IMR-90 (cell line): ENCODE results near the gene PLXNC1. TPM values are rescaled to one million over a fixed set of nuclear protein-coding genes. Genes with fewer than 3 reads are reported as not detected.

Source experiments
- ATAC-seq: fragments of 200-7000 bp; cut with Tn5 transposase; 2 replicates; pipeline ENCODE4 v1.9.1; 2020; ENCODE audit warnings: low read depth, mild to moderate bottlenecking, moderate library complexity
- BruUV-seq: library from RNA; stranded (reverse); fragments of 400-500 nt; replicated peaks from 2 replicates; lab custom pipeline; 2021; lab: Mats Ljungman, UMichigan
- CTCF ChIA-PET: fragments of 300-600 bp; formaldehyde crosslinking; extraction: SDS; loops from one replicate; lab custom pipeline; 2021; ENCODE audit warnings: antibody characterized with exemption; lab: Yijun Ruan, JAX
- POLR2A ChIA-PET: fragments of 300-600 bp; sonication (Branson Sonifier 250); formaldehyde crosslinking; loops from one replicate; lab custom pipeline; 2022; ENCODE audit warnings: antibody characterized with exemption; ENCODE audit not compliant: unreplicated experiment; lab: Charles Lee
- DNase-seq: peaks from one replicate; pipeline ENCODE4 v3.0.0; 2013
- H2AFZ ChIP-seq: replicated peaks from 2 replicates; pipeline ENCODE3; 2013; ENCODE audit warnings: low read length, mild to moderate bottlenecking; ENCODE audit not compliant: poor library complexity
- H2AK5ac ChIP-seq: 2 replicates; pipeline ENCODE4 v1.6.1; 2013; ENCODE audit warnings: low read depth, low read length, inconsistent platforms
- H2AK9ac ChIP-seq: replicated peaks from 2 replicates; pipeline ENCODE3; 2013; ENCODE audit warnings: mild to moderate bottlenecking, low read depth, low read length, moderate library complexity; ENCODE audit not compliant: poor library complexity
- H2BK120ac ChIP-seq: 2 replicates; pipeline ENCODE4 v1.6.1; 2013; ENCODE audit warnings: low read depth, low read length, inconsistent platforms
- H2BK15ac ChIP-seq: 3 replicates; pipeline ENCODE4 v1.6.1; 2013; ENCODE audit warnings: low read depth, low read length, inconsistent platforms
- H2BK20ac ChIP-seq: 2 replicates; pipeline ENCODE4 v1.6.1; 2013; ENCODE audit warnings: low read depth, mild to moderate bottlenecking, inconsistent platforms, low read length, moderate library complexity
- H2BK5ac ChIP-seq: 2 replicates; pipeline ENCODE4 v1.6.1; 2013; ENCODE audit warnings: mild to moderate bottlenecking, low read depth, low read length, inconsistent platforms; ENCODE audit not compliant: poor library complexity, severe bottlenecking
- H3K14ac ChIP-seq: replicated peaks from 2 replicates; pipeline ENCODE4 v1.6.1; 2013; ENCODE audit warnings: low read depth, low read length, inconsistent platforms
- H3K18ac ChIP-seq: 2 replicates; pipeline ENCODE4 v1.6.1; 2013; ENCODE audit warnings: low read depth, low read length, control low read depth
- H3K23ac ChIP-seq: 2 replicates; pipeline ENCODE4 v1.6.1; 2013; ENCODE audit warnings: low read depth, low read length, inconsistent platforms
- H3K27ac ChIP-seq: 2 replicates; pipeline ENCODE4 v1.5.1; 2013; ENCODE audit warnings: mild to moderate bottlenecking, control low read depth, low read length; ENCODE audit not compliant: insufficient read depth
- H3K27me3 ChIP-seq: 2 replicates; pipeline ENCODE4 v1.6.1; 2013; ENCODE audit warnings: low read length; ENCODE audit not compliant: control insufficient read depth, insufficient read depth
- H3K36me3 ChIP-seq: 2 replicates; pipeline ENCODE4 v1.6.1; 2013; ENCODE audit warnings: low read length, mixed read lengths; ENCODE audit not compliant: control insufficient read depth, insufficient read depth
- H3K4ac ChIP-seq: 2 replicates; pipeline ENCODE4 v1.6.1; 2013; ENCODE audit warnings: low read depth, low read length, inconsistent platforms
- H3K4me1 ChIP-seq: 2 replicates; pipeline ENCODE4 v1.6.1; 2013; ENCODE audit warnings: low read length, mixed read lengths; ENCODE audit not compliant: control insufficient read depth, insufficient read depth
- H3K4me2 ChIP-seq: 2 replicates; pipeline ENCODE4 v1.6.1; 2013; ENCODE audit warnings: low read depth, mild to moderate bottlenecking, control low read depth, low read length, moderate library complexity
- H3K4me3 ChIP-seq: 2 replicates; pipeline ENCODE4 v1.5.1; 2013; ENCODE audit warnings: low read depth, mild to moderate bottlenecking, control low read depth, low read length, moderate library complexity; ENCODE audit not compliant: insufficient read depth
- H3K56ac ChIP-seq: 2 replicates; pipeline ENCODE4 v1.6.1; 2013; ENCODE audit warnings: low read length, inconsistent platforms; ENCODE audit not compliant: insufficient read depth; ENCODE audit errors: extremely low read depth
- H3K79me1 ChIP-seq, 2 experiments: 2 replicates each; pipeline ENCODE4 v1.6.1; 2013; ENCODE audit warnings: low read length in 2 of 2, inconsistent platforms in 1 of 2, low read depth in 1 of 2
- H3K9ac ChIP-seq: 2 replicates; pipeline ENCODE4 v1.6.1; 2013; ENCODE audit warnings: low read depth, low read length, control low read depth
- H3K9me1 ChIP-seq: 2 replicates; pipeline ENCODE4 v1.6.1; 2013; ENCODE audit warnings: low read length, inconsistent platforms; ENCODE audit not compliant: insufficient read depth
- H3K9me3 ChIP-seq: 2 replicates; pipeline ENCODE4 v1.6.1; 2013; ENCODE audit warnings: low read length; ENCODE audit not compliant: control insufficient read depth, insufficient read depth
- H4K20me1 ChIP-seq: 2 replicates; pipeline ENCODE4 v1.6.1; 2013; ENCODE audit warnings: low read length, inconsistent platforms; ENCODE audit not compliant: insufficient read depth
- H4K5ac ChIP-seq: 2 replicates; pipeline ENCODE4 v1.6.1; 2013; ENCODE audit warnings: mild to moderate bottlenecking, low read depth, low read length, control low read depth
- H4K8ac ChIP-seq, 2 experiments: 2 replicates each; pipeline ENCODE4 v1.6.1; 2013; ENCODE audit warnings: low read depth in 2 of 2, low read length in 2 of 2, control low read depth in 1 of 2, inconsistent platforms in 1 of 2
- H4K91ac ChIP-seq: 2 replicates; pipeline ENCODE4 v1.6.1; 2013; ENCODE audit warnings: low read depth, low read length, inconsistent platforms; ENCODE audit not compliant: insufficient read depth
- MAFK ChIP-seq: IDR thresholded peaks from 2 replicates; pipeline ENCODE4 v1.6.1; 2012; ENCODE audit warnings: low read depth, low read length, improper control_type of control experiment
- MXI1 ChIP-seq: IDR thresholded peaks from 2 replicates; pipeline ENCODE4 v1.6.1; 2012; ENCODE audit warnings: low read depth, mild to moderate bottlenecking, low read length, moderate library complexity, borderline replicate concordance
- RAD21 ChIP-seq: IDR thresholded peaks from 2 replicates; pipeline ENCODE4 v1.6.1; 2012; ENCODE audit warnings: low read length, improper control_type of control experiment
- WGBS, 2 experiments: methylation state at CpG; one replicate each; pipeline versions ENCODE4 v1.1.5 to v1.1.7; 2013; ENCODE audit warnings: missing lambda C conversion rate in 2 of 2; ENCODE audit not compliant: insufficient read length in 1 of 2; ENCODE audit errors: extremely low coverage in 2 of 2; 5-methylcytosine and 5-hydroxymethylcytosine counted together
- dilution Hi-C: fragments of 300-500 bp; cut with HindIII; formaldehyde crosslinking; loops from one replicate; pipeline ENCODE4 v1.14.3; 2018; ENCODE audit warnings: low sequenced_read_pairs; ENCODE audit not compliant: unreplicated experiment
- in situ Hi-C: fragments of 300-500 bp; cut with MboI; formaldehyde crosslinking; loops from 3 replicates; pipeline ENCODE4 v1.14.3; 2019; ENCODE audit warnings: low sequenced_read_pairs, inconsistent platforms, mixed read lengths
- intact Hi-C: fragments of 100-400 bp; cut with micrococcal nuclease; formaldehyde crosslinking; loops from 2 replicates; pipeline ENCODE4 v1.10.0; 2022
- polyA plus RNA-seq, 3 experiments: library from polyadenylated mRNA; depleted of rRNA; stranded (reverse); fragments of >200 nt; gene quantifications; 2 replicates each; pipeline ENCODE4 v1.2.3, GENCODE V29; 2012; ENCODE audit warnings: low replicate concordance in 1 of 3
- total RNA-seq: library from RNA; depleted of rRNA; stranded (reverse); fragments of >200 nt; gene quantifications from 2 replicates; pipeline ENCODE4 v1.2.3, GENCODE V29; 2012

Gene PLXNC1
- total and polyA plus RNA-seq, 2 of the 4 experiments (the other 2 are of a cell fraction), result 1.0 to 1.6 TPM

GRCh38 chr12:94110258-94110657, 38.1 kb upstream of the PLXNC1 start:
- H2BK120ac ChIP-seq, result no peak overlapping the region
- no peak overlapping the region for H2AFZ ChIP-seq
- H3K23ac ChIP-seq, result no peak overlapping the region
- DNase-seq (no peak), ATAC-seq (no peak)
- no peak overlapping the region for H3K27ac ChIP-seq
- no peak overlapping the region for H4K5ac ChIP-seq
- no peak overlapping the region for H2AK5ac ChIP-seq
- H3K4me2 ChIP-seq, result no peak overlapping the region
- no peaks in the 10 kb centered on the region for H4K20me1 ChIP-seq
- no peaks in the 10 kb centered on the region; the same call in 1 of the 2 replicates for H3K27me3 ChIP-seq
- no peak overlapping the region for H3K4ac ChIP-seq
- no peak overlapping the region for H4K8ac ChIP-seq
- H3K36me3 ChIP-seq, result no peaks in the 10 kb centered on the region
- no peak overlapping the region for H4K91ac ChIP-seq
- ChIA-PET POLR2A (no interaction called here), CTCF (no interaction called here)
- no peak overlapping the region for H2BK20ac ChIP-seq
- H3K4me3 ChIP-seq, result no peak overlapping the region
- H3K9ac ChIP-seq, result no peak overlapping the region
- H2BK15ac ChIP-seq, result no peak overlapping the region
- no peak overlapping the region for H2AK9ac ChIP-seq
- no peak overlapping the region for H3K14ac ChIP-seq
- 67% methylated on average over 6 of the region's 9 CpGs; no CpG with 5 or more reads in 1 of the 2 experiments for WGBS, 2 experiments
- no peak overlapping the region for H3K18ac ChIP-seq
- TF ChIP-seq RAD21 (no peak), MXI1 (no peak), MAFK (no peak)
- no peaks in the 10 kb centered on the region for H3K79me1 ChIP-seq
- H3K9me3 ChIP-seq, result no peaks in the 10 kb centered on the region
- 0 out of 2 replicates have a peak, but pooled peaks cover 4% of the 10 kb centered on the region for H3K9me1 ChIP-seq
- no peak overlapping the region for H3K56ac ChIP-seq
- intact Hi-C loops (no loop called here), in situ Hi-C loops (loop anchor here (25.0 kb wide), 1 partner anchor 1123 kb away; no protein-coding TSS in a partner anchor), dilution Hi-C loops (no loop called here)
- no peak overlapping the region for H2BK5ac ChIP-seq
- no TSS peak for BruUV-seq
- peaks cover 1% of the 10 kb centered on the region; the same call in 1 of the 2 replicates for H3K4me1 ChIP-seq
